HUES64 (cell line): ENCODE measurements around the gene ENGASE.

Experiments
- H3K27ac ChIP-seq: 2 replicates; pipeline ENCODE4 v1.7.0; 2013; ENCODE audit warnings: low read depth, low read length, inconsistent platforms
- H3K27me3 ChIP-seq: 2 replicates; pipeline ENCODE4 v1.6.1; 2013; ENCODE audit warnings: mild to moderate bottlenecking, low read length; ENCODE audit not compliant: insufficient read depth
- H3K36me3 ChIP-seq: 2 replicates; pipeline ENCODE4 v1.6.1; 2013; ENCODE audit warnings: mild to moderate bottlenecking, low read length; ENCODE audit not compliant: insufficient read depth
- H3K4me1 ChIP-seq: 2 replicates; pipeline ENCODE4 v1.6.1; 2013; ENCODE audit warnings: mild to moderate bottlenecking, low read length, moderate library complexity; ENCODE audit not compliant: insufficient read depth
- H3K4me3 ChIP-seq: 2 replicates; pipeline ENCODE4 v1.5.1; 2013; ENCODE audit warnings: mild to moderate bottlenecking, low read length, moderate library complexity
- H3K9ac ChIP-seq: 2 replicates; pipeline ENCODE4 v1.6.1; 2013; ENCODE audit warnings: mild to moderate bottlenecking, low read depth, low read length
- H3K9me3 ChIP-seq: 2 replicates; pipeline ENCODE4 v1.6.1; 2013; ENCODE audit warnings: low read depth, low read length; ENCODE audit not compliant: insufficient read depth
- WGBS: fragments of 150-250, 120-280 bp; methylation state at CpG from one replicate; pipeline ENCODE4 v1.1.7; 2013; ENCODE audit warnings: missing lambda C conversion rate; 5-methylcytosine and 5-hydroxymethylcytosine counted together

Gene ENGASE

DNA sequence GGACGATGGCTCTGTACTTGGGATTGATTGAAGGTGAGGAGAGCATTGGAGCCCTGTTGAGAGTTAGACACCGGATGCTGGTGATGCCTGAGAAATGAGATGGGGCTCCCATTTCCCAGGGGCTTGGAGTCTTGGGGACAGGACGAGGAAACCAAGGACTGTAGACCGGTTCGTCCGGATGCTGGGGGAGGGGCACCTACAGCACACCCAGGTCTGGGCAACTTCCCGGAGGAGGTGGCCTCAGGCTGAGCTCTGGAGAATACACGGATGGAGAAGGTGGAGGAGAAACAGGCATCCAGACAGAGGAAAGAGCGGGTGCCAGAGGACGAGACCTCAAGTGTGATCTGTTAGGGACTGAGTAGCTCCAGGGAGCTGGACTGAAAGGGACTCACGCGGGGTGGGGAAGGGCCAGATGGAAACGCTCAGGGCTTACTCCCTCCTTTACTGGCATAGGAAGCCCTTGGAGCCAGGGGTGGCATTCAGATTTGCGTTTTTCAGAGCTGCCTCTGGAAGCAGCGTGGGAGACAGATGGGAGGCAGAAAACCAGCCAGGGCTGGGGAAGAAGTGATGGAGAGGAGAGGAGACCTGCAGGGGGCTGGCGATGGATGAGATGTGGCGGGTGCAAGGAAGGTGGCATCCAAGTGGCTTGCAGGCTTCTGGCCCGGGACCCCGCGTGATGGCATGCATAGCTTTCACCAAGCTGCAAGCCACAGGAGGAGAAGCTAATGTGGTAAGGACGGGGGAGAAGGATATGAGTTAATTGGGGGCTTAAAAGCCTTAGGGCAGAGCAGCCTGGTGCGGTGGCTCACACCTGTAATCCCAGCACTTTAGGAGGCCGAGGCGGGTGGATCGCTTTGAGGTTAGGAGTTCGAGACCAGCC lies 42.4 kb upstream of the ENGASE start:
- WGBS = 89% methylated on average over 26 of the region's 26 CpGs

DNA sequence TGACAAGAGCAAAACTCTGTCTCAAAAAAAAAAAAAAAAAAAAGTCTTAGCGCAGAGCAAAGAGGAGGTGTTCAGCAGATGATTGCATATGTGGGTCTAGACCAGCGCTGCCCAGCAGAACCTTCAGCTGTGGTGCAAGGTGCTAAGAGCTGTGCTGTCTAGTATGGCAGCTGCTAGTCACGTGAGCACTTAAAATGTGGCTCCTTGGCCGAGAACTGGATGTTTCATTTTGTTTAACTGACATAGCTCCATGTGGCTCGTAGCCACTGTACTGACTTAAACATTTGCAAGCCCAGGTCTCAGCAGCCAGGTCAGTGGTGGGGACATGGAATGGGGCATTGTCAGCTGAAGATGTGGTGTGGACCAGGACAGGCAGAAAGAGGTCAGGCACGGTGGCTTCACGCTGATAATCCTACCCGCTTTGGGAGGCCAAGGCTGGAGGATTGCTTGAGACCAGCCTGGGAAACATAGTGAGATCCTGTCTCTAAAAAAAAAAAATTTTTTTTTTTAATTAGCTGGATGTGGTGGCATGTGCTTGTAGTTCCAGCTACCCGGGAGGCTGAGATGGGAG lies 41.5 kb upstream of the ENGASE start:
- Histone ChIP-seq H3K27me3 (peaks cover 10% of the 10 kb centered on the region), H3K9ac (no peak overlapping the region), H3K36me3 (no peaks in the 10 kb centered on the region), H3K4me1 (no peaks in the 10 kb centered on the region), H3K4me3 (no peak overlapping the region), H3K27ac (no peak overlapping the region), H3K9me3 (no peaks in the 10 kb centered on the region)
- 92% methylated on average over 9 of the region's 9 CpGs for WGBS

More for the DNA sequence above, 42.4 kb upstream of the ENGASE start:
- H3K36me3 ChIP-seq = no peaks in the 10 kb centered on the region
- H3K4me3 ChIP-seq = no peak overlapping the region
- no peaks in the 10 kb centered on the region for H3K4me1 ChIP-seq
- H3K27ac ChIP-seq = no peak overlapping the region
- H3K9ac ChIP-seq = no peak overlapping the region
- H3K27me3 ChIP-seq = peaks cover 17% of the 10 kb centered on the region
- no peaks in the 10 kb centered on the region for H3K9me3 ChIP-seq

DNA sequence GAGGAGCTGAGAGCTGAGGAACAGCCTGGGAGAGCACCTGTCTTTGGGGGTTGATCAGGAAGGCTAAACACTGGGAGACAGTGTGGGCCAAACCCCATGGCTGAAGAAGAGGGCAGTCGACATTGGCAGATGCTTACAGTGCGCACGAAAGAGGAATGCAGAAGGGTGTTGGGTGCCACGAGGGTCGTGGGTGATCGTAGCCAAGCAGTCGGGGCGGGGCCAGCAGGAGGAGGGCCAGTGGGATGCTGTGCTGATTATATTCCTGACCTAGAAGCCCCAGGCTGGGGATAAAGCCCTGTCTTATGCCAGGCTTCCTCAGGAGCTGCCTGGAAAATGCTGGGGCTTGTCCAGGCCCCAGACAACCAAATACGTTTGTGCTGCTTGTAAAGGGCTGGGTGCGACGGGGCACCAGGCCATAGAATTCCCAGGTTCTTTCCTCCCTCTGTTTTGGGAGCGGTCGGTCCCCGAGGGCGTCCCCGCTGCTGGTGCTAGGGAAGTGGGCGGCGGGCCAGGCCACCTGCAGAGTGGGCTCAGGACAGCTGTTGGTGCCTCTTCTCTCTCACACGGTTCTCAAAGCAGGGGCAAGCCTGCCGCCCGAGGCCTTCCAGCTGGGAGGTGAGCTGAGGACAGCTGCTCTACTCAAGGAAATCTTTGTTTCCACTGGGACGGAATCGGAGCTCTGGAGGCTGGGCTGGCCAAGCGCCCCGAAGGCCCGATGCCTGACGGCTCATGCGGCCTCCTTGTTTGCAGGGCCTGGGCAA lies 40.7 kb upstream of the ENGASE start:
- Histone ChIP-seq H3K4me3 (no peak overlapping the region), H3K9ac (no peak overlapping the region), H3K36me3 (no peaks in the 10 kb centered on the region), H3K9me3 (no peaks in the 10 kb centered on the region), H3K27ac (no peak overlapping the region), H3K27me3 (peaks cover 10% of the 10 kb centered on the region), H3K4me1 (no peaks in the 10 kb centered on the region)
- WGBS = 83% methylated on average over 28 of the region's 28 CpGs

DNA sequence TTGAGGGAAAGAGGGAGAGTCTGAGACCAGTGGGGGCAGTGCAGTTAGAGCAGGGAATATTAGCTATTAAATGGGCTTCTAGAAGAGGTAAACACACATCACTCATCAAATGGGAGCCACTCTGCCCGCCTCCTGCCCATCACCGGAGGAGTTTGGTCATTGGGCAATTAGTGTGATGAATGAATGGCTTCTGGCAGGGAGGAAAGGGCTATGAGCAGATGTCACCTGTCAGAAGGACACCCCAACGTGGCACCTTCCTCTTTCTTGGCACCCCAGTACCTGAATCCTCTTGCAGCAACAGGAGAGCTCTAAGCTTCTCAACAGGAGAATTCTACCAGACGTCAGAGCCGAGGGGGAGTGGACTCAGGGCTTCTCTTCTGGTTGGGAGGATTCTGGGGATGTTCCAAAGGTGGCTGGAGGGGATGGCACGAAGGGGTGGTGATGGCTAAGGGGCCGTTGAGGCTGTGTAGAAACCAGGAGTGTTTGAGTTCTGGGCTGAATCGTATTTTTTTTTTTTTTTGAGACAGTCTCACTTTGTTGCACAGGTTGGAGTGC lies 39.6 kb upstream of the ENGASE start:
- H3K9ac ChIP-seq = no peak overlapping the region
- no peaks in the 10 kb centered on the region for H3K36me3 ChIP-seq
- no peaks in the 10 kb centered on the region for H3K4me1 ChIP-seq
- peaks cover 6% of the 10 kb centered on the region; the same call in 1 of the 2 replicates for H3K27me3 ChIP-seq
- no peak overlapping the region for H3K27ac ChIP-seq
- no peaks in the 10 kb centered on the region for H3K9me3 ChIP-seq
- WGBS = 76% methylated on average over 8 of the region's 8 CpGs
- no peak overlapping the region for H3K4me3 ChIP-seq

DNA sequence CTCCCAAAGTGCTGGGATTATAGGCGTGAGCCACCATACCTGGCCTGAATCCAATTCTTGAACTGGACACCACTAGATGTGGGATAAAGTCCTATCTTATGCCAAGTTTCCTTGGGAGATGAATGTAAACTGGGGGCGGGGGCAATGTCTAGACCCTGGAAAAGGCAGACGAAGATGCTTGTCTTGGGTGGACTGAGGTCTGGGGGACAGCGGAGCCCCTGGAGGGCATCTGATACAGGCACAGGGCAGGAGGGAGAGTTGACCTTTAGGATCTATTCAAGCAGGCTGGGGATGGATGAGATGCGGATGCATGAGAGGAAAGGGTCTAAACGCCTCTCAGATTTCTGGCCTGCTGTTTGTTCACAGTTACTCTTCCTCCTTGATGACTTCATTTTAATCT lies 38.9 kb upstream of the ENGASE start:
- Histone ChIP-seq H3K4me1 (no peaks in the 10 kb centered on the region), H3K27ac (no peak overlapping the region), H3K4me3 (no peak overlapping the region), H3K27me3 (peaks cover 6% of the 10 kb centered on the region; the same call in 1 of the 2 replicates), H3K9me3 (no peaks in the 10 kb centered on the region), H3K36me3 (no peaks in the 10 kb centered on the region), H3K9ac (no peak overlapping the region)
- 95% methylated on average over 6 of the region's 6 CpGs for WGBS

DNA sequence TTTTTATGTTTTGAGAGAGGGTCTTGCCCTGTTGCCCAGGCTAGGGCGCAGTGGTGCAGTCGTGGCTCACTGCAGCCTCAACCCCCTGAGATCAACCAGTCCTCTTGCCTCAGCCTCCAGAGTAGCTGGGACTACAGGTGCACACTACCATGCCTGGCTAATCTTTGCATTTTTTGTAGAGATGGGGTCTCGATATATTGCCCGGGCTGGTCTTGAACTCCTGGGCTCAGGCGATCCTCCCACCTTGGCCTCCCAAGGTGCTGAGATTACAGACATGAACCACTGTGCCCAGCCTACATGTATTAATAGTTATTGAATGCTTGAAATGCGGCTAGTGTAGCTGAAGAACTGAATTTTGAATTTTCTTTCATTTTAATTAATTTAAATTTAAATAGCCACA lies 38.4 kb upstream of the ENGASE start:
- H3K36me3 ChIP-seq = no peaks in the 10 kb centered on the region
- WGBS = 99% methylated on average over 5 of the region's 6 CpGs
- H3K9ac ChIP-seq = no peak overlapping the region
- H3K9me3 ChIP-seq = no peaks in the 10 kb centered on the region
- H3K4me3 ChIP-seq = no peak overlapping the region
- H3K27ac ChIP-seq = no peak overlapping the region
- no peaks in the 10 kb centered on the region for H3K4me1 ChIP-seq
- peaks cover 6% of the 10 kb centered on the region; the same call in 1 of the 2 replicates for H3K27me3 ChIP-seq

DNA sequence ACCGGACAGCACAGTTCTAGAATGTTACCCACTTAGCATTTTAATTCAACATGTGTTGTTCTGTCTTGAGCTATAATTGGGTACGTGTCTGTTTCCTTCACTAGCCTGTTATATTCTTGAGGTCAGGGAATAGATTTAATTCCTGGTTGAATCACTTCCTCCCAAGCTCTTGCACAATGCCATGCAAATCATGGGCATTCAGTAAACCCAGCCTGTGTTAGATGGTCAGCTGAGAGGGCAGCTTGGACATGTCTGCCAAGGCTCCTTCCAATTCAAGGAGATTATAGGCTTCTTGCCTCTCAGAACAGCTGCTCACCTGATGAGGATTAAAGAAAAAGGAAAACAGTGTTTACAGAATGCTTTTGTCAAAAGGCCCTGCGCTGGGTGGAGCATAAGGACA lies 38.0 kb upstream of the ENGASE start:
- Histone ChIP-seq H3K27ac (no peak overlapping the region), H3K4me1 (no peaks in the 10 kb centered on the region)
- 98% methylated on average over 2 of the region's 3 CpGs for WGBS

DNA sequence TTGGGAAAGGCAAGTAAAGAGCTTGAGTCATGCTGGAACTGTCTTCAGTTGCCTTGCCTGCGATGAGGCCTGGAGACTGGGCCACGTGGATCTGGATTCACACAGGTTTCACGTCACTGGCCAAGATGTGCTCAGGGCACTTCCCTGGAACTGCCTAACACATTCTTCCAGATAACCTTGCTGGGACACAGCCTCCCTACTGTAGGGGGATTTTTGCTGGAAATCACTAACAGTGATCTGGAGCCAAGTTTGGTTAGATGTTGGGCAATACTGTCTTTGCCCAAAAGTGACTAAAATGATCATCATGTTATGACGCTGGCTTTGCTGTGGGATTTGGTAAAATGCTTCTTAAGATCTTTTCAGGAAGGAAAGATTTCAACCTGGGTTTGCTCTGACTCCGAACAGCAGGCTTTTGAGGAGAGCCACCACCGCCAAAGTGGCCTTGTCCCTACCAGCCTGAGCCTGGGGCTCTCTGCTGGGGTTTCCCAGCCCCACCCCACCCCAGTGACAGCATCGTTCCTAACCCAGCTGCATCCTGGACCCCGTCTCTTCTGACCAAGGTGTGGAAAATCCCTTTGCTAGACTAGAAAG lies 36.0 kb upstream of the ENGASE start:
- no peak overlapping the region for H3K27ac ChIP-seq
- no peaks in the 10 kb centered on the region for H3K36me3 ChIP-seq
- H3K4me3 ChIP-seq = no peak overlapping the region
- H3K4me1 ChIP-seq = no peaks in the 10 kb centered on the region
- no peak overlapping the region for H3K9ac ChIP-seq
- no peaks in the 10 kb centered on the region for H3K9me3 ChIP-seq
- no peaks in the 10 kb centered on the region for H3K27me3 ChIP-seq
- 91% methylated on average over 8 of the region's 8 CpGs for WGBS

More for the DNA sequence above, 38.0 kb upstream of the ENGASE start:
- H3K9me3 ChIP-seq = no peaks in the 10 kb centered on the region
- H3K4me3 ChIP-seq = no peak overlapping the region
- no peaks in the 10 kb centered on the region for H3K36me3 ChIP-seq
- H3K9ac ChIP-seq = no peak overlapping the region
- peaks cover 5% of the 10 kb centered on the region; the same call in 1 of the 2 replicates for H3K27me3 ChIP-seq

DNA sequence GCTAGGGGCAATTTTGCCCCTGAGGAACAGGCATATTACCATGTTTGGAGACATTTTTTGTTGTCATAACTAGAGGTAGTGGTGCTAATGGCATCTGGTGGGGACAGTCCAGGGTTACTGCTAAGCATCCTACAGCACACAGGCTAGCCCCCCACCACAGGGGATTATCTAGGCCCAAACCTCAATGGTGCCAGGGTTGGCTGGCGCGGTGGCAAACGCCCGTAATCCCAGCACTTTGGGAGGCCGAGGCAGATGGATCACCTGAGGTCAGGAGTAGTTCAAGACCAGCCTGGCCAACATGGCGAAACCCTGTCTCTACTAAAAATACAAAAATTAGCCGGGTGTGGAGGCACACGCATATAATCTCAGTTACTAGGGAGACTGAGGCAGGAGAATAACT lies 35.5 kb upstream of the ENGASE start:
- no peaks in the 10 kb centered on the region for H3K9me3 ChIP-seq
- WGBS = 91% methylated on average over 8 of the region's 8 CpGs
- no peak overlapping the region for H3K27ac ChIP-seq
- H3K27me3 ChIP-seq = no peaks in the 10 kb centered on the region
- no peak overlapping the region for H3K4me3 ChIP-seq
- no peaks in the 10 kb centered on the region for H3K36me3 ChIP-seq
- no peak overlapping the region for H3K9ac ChIP-seq
- no peaks in the 10 kb centered on the region for H3K4me1 ChIP-seq

DNA sequence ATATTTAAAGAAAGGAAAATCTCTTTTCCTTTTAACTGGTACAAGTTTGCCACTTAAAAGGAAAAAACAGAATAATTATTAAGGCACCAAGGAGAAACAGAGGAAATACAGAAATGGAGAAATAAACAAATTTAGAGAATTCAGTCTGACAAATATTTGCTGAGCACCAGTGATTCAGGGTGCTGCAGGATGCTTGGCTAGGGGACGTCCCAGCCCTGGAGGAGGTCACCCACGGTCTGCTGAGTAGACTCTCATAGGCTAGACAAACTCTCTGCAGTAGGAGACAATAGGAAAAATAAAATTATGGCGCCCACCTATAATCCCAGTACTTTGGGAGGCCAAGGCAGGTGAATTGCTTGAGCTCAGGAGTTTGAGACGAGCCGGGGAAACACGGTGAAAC lies 34.7 kb upstream of the ENGASE start:
- Histone ChIP-seq H3K9ac (no peak overlapping the region), H3K4me3 (no peak overlapping the region), H3K27ac (no peak overlapping the region), H3K9me3 (no peaks in the 10 kb centered on the region), H3K36me3 (no peaks in the 10 kb centered on the region), H3K4me1 (no peaks in the 10 kb centered on the region), H3K27me3 (no peaks in the 10 kb centered on the region)
- WGBS = 79% methylated on average over 6 of the region's 6 CpGs
